Body of pancreas (tissue), 4 donors: ENCODE data around the gene TBL1Y. TPM values are rescaled to one million over a fixed set of nuclear protein-coding genes. Genes with fewer than 3 reads are reported as not detected.

Experiments used
- ATAC-seq: fragments of 150-250 bp; one replicate; pipeline ENCODE4 v1.9.1; 2016
- DNase-seq, 4 donors: peaks; one replicate each; pipeline ENCODE4 v3.0.0-alpha.2; 2019
- H3K27ac ChIP-seq, 4 donors: fragments of 200-600 bp; sonication (generic); 1 replicate in 3 of 4; 2 replicates in 1 of 4; pipeline versions ENCODE4 v1.5.1 to v1.6.1; 2016 to 2019; ENCODE audit warnings: mild to moderate bottlenecking in 1 of 4, mixed read lengths in 1 of 4, moderate library complexity in 1 of 4
- H3K27me3 ChIP-seq, 2 donors: fragments of 200-600 bp; sonication (generic); one replicate each; pipeline ENCODE4 v1.6.0; 2016; ENCODE audit warnings: mild to moderate bottlenecking in 1 of 2
- H3K36me3 ChIP-seq, 2 donors: fragments of 200-600 bp; sonication (generic); replicated peaks in 1 of 2; 2 replicates each; pipeline ENCODE4 v1.5.1; 2016; ENCODE audit warnings: low read depth in 2 of 2; ENCODE audit not compliant: insufficient read depth in 1 of 2
- H3K4me1 ChIP-seq: fragments of 200-600 bp; sonication (generic); one replicate; pipeline ENCODE4 v1.6.0; 2016
- H3K4me3 ChIP-seq, 2 donors: fragments of 200-600 bp; sonication (generic); 1 replicate in 1 of 2; 2 replicates in 1 of 2; pipeline ENCODE4 v1.5.1; 2016 to 2019
- H3K9me3 ChIP-seq, 3 donors: fragments of 200-600 bp; sonication (generic); 1 replicate in 2 of 3; 2 replicates in 1 of 3; pipeline ENCODE4 v1.5.1; 2016
- POLR2A ChIP-seq, 3 donors: fragments of 450-650 bp; IDR thresholded peaks; one replicate each; pipeline ENCODE4 v1.6.1; 2016; ENCODE audit warnings: antibody characterized with exemption in 3 of 3, mild to moderate bottlenecking in 2 of 3
- WGBS, 2 donors: methylation state at CpG; one replicate each; pipeline ENCODE4 v1.1.5; 2017; 5-methylcytosine and 5-hydroxymethylcytosine counted together
- intact Hi-C: fragments of 100-400 bp; cut with DNase I; formaldehyde crosslinking; loops from one replicate; pipeline ENCODE4 v1.15.1; 2023
- total RNA-seq, 2 donors: library from RNA; depleted of rRNA; stranded (reverse); fragments of >200 nt; gene quantifications; one replicate each; pipeline ENCODE4 v1.1.0, GENCODE V29; 2016
- TF ChIP-seq, protein P1 (sequence below), 7 experiments: fragments of 450-650 bp in 4 of 7; fragments of 200-600 bp in 3 of 7; sonication (generic) in 3 of 7; IDR thresholded peaks; one replicate each; pipeline ENCODE4 v1.5.1; 2016 to 2019; ENCODE audit warnings: antibody characterized with exemption in 7 of 7

Gene TBL1Y
- total RNA-seq, 2 donors from 2014 or later = not detected

- Histone ChIP-seq H3K4me1 (peaks cover 8% of the 10 kb centered on the region), H3K36me3 (no peaks in the 10 kb centered on the region), H3K27ac (no peak overlapping the region), H3K27me3 (no peaks in the 10 kb centered on the region), H3K4me3 (no peak overlapping the region), H3K9me3 (no peaks in the 10 kb centered on the region)
- peak in 2 of 4 donors; percentile 41 to 56 for DNase-seq
- 0 to 3% methylated on average over 11 to 14 of the region's 14 CpGs for whole genome bisulfite sequencing, 2 donors
- ATAC-seq = peak; percentile 30
- TF ChIP-seq POLR2A (IDR thresholded peaks at IDR 0.05) = no peak
- TF ChIP-seq, protein P1, sequence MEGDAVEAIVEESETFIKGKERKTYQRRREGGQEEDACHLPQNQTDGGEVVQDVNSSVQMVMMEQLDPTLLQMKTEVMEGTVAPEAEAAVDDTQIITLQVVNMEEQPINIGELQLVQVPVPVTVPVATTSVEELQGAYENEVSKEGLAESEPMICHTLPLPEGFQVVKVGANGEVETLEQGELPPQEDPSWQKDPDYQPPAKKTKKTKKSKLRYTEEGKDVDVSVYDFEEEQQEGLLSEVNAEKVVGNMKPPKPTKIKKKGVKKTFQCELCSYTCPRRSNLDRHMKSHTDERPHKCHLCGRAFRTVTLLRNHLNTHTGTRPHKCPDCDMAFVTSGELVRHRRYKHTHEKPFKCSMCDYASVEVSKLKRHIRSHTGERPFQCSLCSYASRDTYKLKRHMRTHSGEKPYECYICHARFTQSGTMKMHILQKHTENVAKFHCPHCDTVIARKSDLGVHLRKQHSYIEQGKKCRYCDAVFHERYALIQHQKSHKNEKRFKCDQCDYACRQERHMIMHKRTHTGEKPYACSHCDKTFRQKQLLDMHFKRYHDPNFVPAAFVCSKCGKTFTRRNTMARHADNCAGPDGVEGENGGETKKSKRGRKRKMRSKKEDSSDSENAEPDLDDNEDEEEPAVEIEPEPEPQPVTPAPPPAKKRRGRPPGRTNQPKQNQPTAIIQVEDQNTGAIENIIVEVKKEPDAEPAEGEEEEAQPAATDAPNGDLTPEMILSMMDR (IDR thresholded peaks at IDR 0.05) = no peak
- intact Hi-C loops = no loop called here
Measured at GRCh38 chrY:6909118-6909521, 1.4 kb upstream of the TBL1Y start.

- Histone ChIP-seq H3K27ac (peak overlapping the region in 2 of 4 donors; percentile 69 to 71), H3K4me1 (peaks cover 8% of the 10 kb centered on the region), H3K9me3 (no peaks in the 10 kb centered on the region), H3K4me3 (peak overlapping the region in 1 of 2 donors; percentile 48), H3K36me3 (no peaks in the 10 kb centered on the region), H3K27me3 (no peaks in the 10 kb centered on the region)
- 2 to 4% methylated on average over 12 to 14 of the region's 14 CpGs for WGBS, 2 donors
- TF ChIP-seq POLR2A (IDR thresholded peaks at IDR 0.05) = no peak
- TF ChIP-seq, protein P1 (IDR thresholded peaks at IDR 0.05) = no peak
- ATAC-seq = no peak
- DNase-seq = peak in 1 of 4 donors; percentile 21
- intact Hi-C loops = no loop called here
Measured at GRCh38 chrY:6909856-6910255, 641 bp upstream of the TBL1Y start.

GRCh38 chrY:6911253-6911881 lies 870 bp downstream of the TBL1Y start, which contains the start of gene AMELY:
TSS of gene AMELY (minus strand) at chrY:6911752. CDS start at chrY:6872608, 39,144 bp downstream.
- 0 to 1% methylated on average over 17 to 26 of the region's 52 CpGs for WGBS, 2 donors
- H3K4me3 ChIP-seq = peak within 1 kb of the TSS in 1 of 2 donors; percentile 48
- peak in 2 of 4 donors; percentile 25 to 38 for DNase-seq
- peaks cover 8% of the 10 kb centered on the region for H3K4me1 ChIP-seq
- H3K27me3 ChIP-seq = no peaks in the 10 kb centered on the region
- no peak for TF ChIP-seq POLR2A (IDR thresholded peaks at IDR 0.05)
- TF ChIP-seq, protein P1 (IDR thresholded peaks at IDR 0.05) = no peak
- no peaks in the 10 kb centered on the region for H3K9me3 ChIP-seq
- H3K27ac ChIP-seq = peak within 1 kb of the TSS in 2 of 4 donors; percentile 69 to 71
- intact Hi-C loops = no loop called here
- ATAC-seq = peak; percentile 36
- H3K36me3 ChIP-seq = no peaks in the 10 kb centered on the region

- TF ChIP-seq, protein P1 (IDR thresholded peaks at IDR 0.05) = no peak
- no peak for TF ChIP-seq POLR2A (IDR thresholded peaks at IDR 0.05)
- Histone ChIP-seq H3K27ac (no peak overlapping the region), H3K27me3 (no peaks in the 10 kb centered on the region), H3K9me3 (no peaks in the 10 kb centered on the region), H3K4me1 (peaks cover 8% of the 10 kb centered on the region), H3K4me3 (no peak overlapping the region), H3K36me3 (no peaks in the 10 kb centered on the region)
- DNase-seq = no peak
- ATAC-seq = no peak
- intact Hi-C loops = no loop called here
Measured at GRCh38 chrY:6913362-6913761, 2.9 kb downstream of the TBL1Y start.

- Histone ChIP-seq H3K36me3 (no peaks in the 10 kb centered on the region), H3K27ac (no peak overlapping the region), H3K4me1 (no peaks in the 10 kb centered on the region), H3K9me3 (no peaks in the 10 kb centered on the region), H3K27me3 (no peaks in the 10 kb centered on the region), H3K4me3 (no peak overlapping the region)
- DNase-seq = no peak
- no peak for ATAC-seq
- TF ChIP-seq, protein P1 (IDR thresholded peaks at IDR 0.05) = no peak
- TF ChIP-seq POLR2A (IDR thresholded peaks at IDR 0.05) = no peak
- intact Hi-C loops = no loop called here
- WGBS, 2 donors = 82 to 90% methylated on average over 2 of the region's 2 CpGs
Measured at GRCh38 chrY:6921061-6921460, 10.6 kb downstream of the TBL1Y start.
